ENCODE measurements around the gene PPP2R2C.

Gene PPP2R2C

DNA sequence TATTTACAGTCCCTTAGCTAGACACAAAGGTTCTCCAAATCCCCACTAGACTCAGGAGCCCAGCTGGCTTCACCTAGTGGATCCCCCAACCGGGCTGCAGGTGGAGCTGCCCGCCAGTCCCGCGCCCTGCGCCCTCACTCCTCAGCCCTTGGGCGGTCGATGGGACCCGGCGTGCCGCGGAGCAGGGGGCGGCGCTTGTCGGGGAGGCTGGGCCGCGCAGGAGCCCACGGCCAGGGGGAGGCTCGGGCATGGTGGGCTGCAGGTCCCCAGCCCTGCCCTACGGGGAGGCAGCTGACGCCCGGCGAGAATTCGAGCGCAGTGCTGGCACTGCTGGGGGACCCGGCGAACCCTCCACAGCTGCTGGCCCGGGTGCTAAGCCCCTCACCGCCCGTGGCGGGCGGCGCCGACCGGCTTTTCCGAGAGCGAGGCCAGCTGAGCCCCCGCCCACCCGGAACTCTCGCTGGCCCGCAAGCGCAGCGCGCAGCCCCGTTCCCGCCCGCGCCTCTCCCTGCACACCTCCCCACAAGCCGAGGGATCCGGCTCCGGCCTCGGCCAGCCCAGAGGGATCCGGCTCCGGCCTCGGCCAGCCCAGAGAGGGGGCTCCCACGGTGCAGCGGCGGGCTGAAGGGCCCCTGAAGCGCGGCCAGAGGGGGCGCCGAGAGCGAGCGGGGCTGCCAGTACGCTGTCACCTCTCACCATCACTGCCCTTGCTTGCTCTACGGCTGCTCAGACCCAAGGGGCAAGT lies 163.3 kb downstream of the PPP2R2C start:
- H3K4me3 Mint-ChIP-seq, result peak overlapping the region; percentile 77
- peaks cover 15% of the 10 kb centered on the region for H3K9me3 Mint-ChIP-seq
- peaks cover 13% of the 10 kb centered on the region for H3K4me1 Mint-ChIP-seq
- H3K27me3 Mint-ChIP-seq (ENCODE audit: low read depth, poor library complexity), result peaks cover 44% of the 10 kb centered on the region
- H3K36me3 Mint-ChIP-seq (ENCODE audit: low read depth), result no peaks in the 10 kb centered on the region
- H3K27ac Mint-ChIP-seq, result no peak overlapping the region
- TF ChIP-seq CTCF (IDR thresholded peaks at IDR 0.05), result no peak
- DNase-seq, result peak; percentile 62

- TF ChIP-seq CTCF (IDR thresholded peaks at IDR 0.05), result no peak
- Mint-ChIP-seq H3K4me3 (no peak overlapping the region), H3K4me1 (peaks cover 22% of the 10 kb centered on the region), H3K9me3 (peaks cover 15% of the 10 kb centered on the region), H3K27me3 (ENCODE audit: low read depth, poor library complexity) (peaks cover 43% of the 10 kb centered on the region), H3K27ac (no peak overlapping the region), H3K36me3 (ENCODE audit: low read depth) (peaks cover under 1% of the 10 kb centered on the region)
- no peak for DNase-seq
Measured at GRCh38 chr4:6307891-6308290, 164.5 kb downstream of the PPP2R2C start.

- peaks cover 38% of the 10 kb centered on the region for H3K27me3 Mint-ChIP-seq (ENCODE audit: low read depth, poor library complexity)
- no peak overlapping the region for H3K27ac Mint-ChIP-seq
- DNase-seq, result no peak
- no peak for TF ChIP-seq CTCF (IDR thresholded peaks at IDR 0.05)
- H3K4me3 Mint-ChIP-seq, result no peak overlapping the region
- H3K36me3 Mint-ChIP-seq (ENCODE audit: low read depth), result peaks cover 7% of the 10 kb centered on the region
- H3K9me3 Mint-ChIP-seq, result peaks cover 15% of the 10 kb centered on the region
- peaks cover 27% of the 10 kb centered on the region for H3K4me1 Mint-ChIP-seq
Measured at GRCh38 chr4:6307230-6307629, 165.2 kb downstream of the PPP2R2C start.

- H3K27ac Mint-ChIP-seq, result no peak overlapping the region
- peaks cover 11% of the 10 kb centered on the region for H3K36me3 Mint-ChIP-seq (ENCODE audit: low read depth)
- H3K27me3 Mint-ChIP-seq (ENCODE audit: low read depth, poor library complexity), result peaks cover 31% of the 10 kb centered on the region
Measured at GRCh38 chr4:6306299-6306698, 166.1 kb downstream of the PPP2R2C start.

GRCh38 chr4:6303943-6304342 lies 168.5 kb downstream of the PPP2R2C start:
- Mint-ChIP-seq H3K4me1 (peaks cover 19% of the 10 kb centered on the region), H3K27ac (no peak overlapping the region), H3K27me3 (ENCODE audit: low read depth, poor library complexity) (peaks cover 20% of the 10 kb centered on the region), H3K36me3 (ENCODE audit: low read depth) (peaks cover 21% of the 10 kb centered on the region), H3K4me3 (no peak overlapping the region), H3K9me3 (peaks cover 6% of the 10 kb centered on the region)
- no peak for TF ChIP-seq CTCF (IDR thresholded peaks at IDR 0.05)
- no peak for DNase-seq

More at GRCh38 chr4:6306299-6306698, 166.1 kb downstream of the PPP2R2C start:
- Mint-ChIP-seq H3K9me3 (peaks cover 15% of the 10 kb centered on the region), H3K4me1 (peaks cover 27% of the 10 kb centered on the region), H3K4me3 (no peak overlapping the region)
- TF ChIP-seq CTCF (IDR thresholded peaks at IDR 0.05), result no peak
- no peak for DNase-seq

GRCh38 chr4:6302869-6303268 lies 169.5 kb downstream of the PPP2R2C start:
- peaks cover 12% of the 10 kb centered on the region for H3K27me3 Mint-ChIP-seq (ENCODE audit: low read depth, poor library complexity)
- no peak overlapping the region for H3K4me3 Mint-ChIP-seq
- DNase-seq, result no peak
- peaks cover 25% of the 10 kb centered on the region for H3K36me3 Mint-ChIP-seq (ENCODE audit: low read depth)
- peaks cover 14% of the 10 kb centered on the region for H3K4me1 Mint-ChIP-seq
- H3K27ac Mint-ChIP-seq, result no peak overlapping the region
- H3K9me3 Mint-ChIP-seq, result no peaks in the 10 kb centered on the region
- no peak for TF ChIP-seq CTCF (IDR thresholded peaks at IDR 0.05)
